SK-N-SH (cell line): Measurements from ENCODE around the gene PCDHA8. TPM values are rescaled to one million over a fixed set of nuclear protein-coding genes. Genes with fewer than 3 reads are reported as not detected.
"Not testable (repeated sequence)": the region's sequence is repeated elsewhere in the genome, so short reads cannot be mapped to it uniquely, and the experiment has no call there.

ENCODE experiments used
- CTCF ChIA-PET: fragments of 300-600, 350-600 bp; formaldehyde crosslinking; extraction: SDS; loops from one replicate; lab custom pipeline; 2021; lab: Yijun Ruan, JAX
- POLR2A ChIA-PET: fragments of 350-600 bp; sonication (Branson Sonifier 250); formaldehyde crosslinking; extraction: SDS; loops from one replicate; lab custom pipeline; 2020; ENCODE audit warnings: antibody characterized with exemption, inconsistent platforms; lab: Yijun Ruan, JAX
- DNase-seq: peaks from one replicate; pipeline ENCODE4 v3.0.0; 2012
- H2AFZ ChIP-seq: fragments of 200-600 bp; sonication (generic); 2 replicates; pipeline ENCODE4 v1.8.1; 2016; ENCODE audit warnings: antibody characterized with exemption, mild to moderate bottlenecking, low read depth
- H3F3A ChIP-seq: fragments of 200-600 bp; sonication (generic); replicated peaks from 2 replicates; pipeline ENCODE3; 2016; ENCODE audit warnings: antibody characterized with exemption, mild to moderate bottlenecking; ENCODE audit not compliant: insufficient read depth
- H3K27ac ChIP-seq, 2 experiments: fragments of 200-500 bp in 1 of 2; fragments of 200-600 bp in 1 of 2; sonication (Bioruptor generic) in 1 of 2; sonication (generic), shearing (Covaris generic) in 1 of 2; 2 replicates each; pipeline versions ENCODE4 v1.5.1 to v1.6.1; 2014 to 2016; ENCODE audit warnings: low read depth in 2 of 2, inconsistent platforms in 1 of 2, low read length in 1 of 2, mild to moderate bottlenecking in 1 of 2, mixed read lengths in 1 of 2
- H3K27me3 ChIP-seq: fragments of 200-600 bp; sonication (generic), shearing (Covaris generic); 2 replicates; pipeline ENCODE4 v1.6.1; 2016; ENCODE audit warnings: mixed run types; ENCODE audit not compliant: insufficient read depth
- H3K36me3 ChIP-seq, 2 experiments: fragments of 200-500 bp in 1 of 2; fragments of 200-600 bp in 1 of 2; sonication (Bioruptor generic) in 1 of 2; sonication (generic) in 1 of 2; replicated peaks in 1 of 2; 2 replicates each; pipeline versions ENCODE3 to v1.5.1; 2014 to 2016; ENCODE audit warnings: low read length in 1 of 2, mild to moderate bottlenecking in 1 of 2; ENCODE audit not compliant: insufficient read depth in 2 of 2, control insufficient read depth in 1 of 2
- H3K4me1 ChIP-seq, 2 experiments: fragments of 200-500 bp in 1 of 2; fragments of 200-600 bp in 1 of 2; sonication (Bioruptor generic) in 1 of 2; sonication (generic), shearing (Covaris generic) in 1 of 2; 2 replicates each; pipeline versions ENCODE4 v1.5.1 to v1.6.1; 2014 to 2016; ENCODE audit warnings: low read depth in 1 of 2, low read length in 1 of 2, mixed run types in 1 of 2; ENCODE audit not compliant: insufficient read depth in 2 of 2, control insufficient read depth in 1 of 2
- H3K4me2 ChIP-seq: fragments of 200-600 bp; sonication (generic), shearing (Covaris generic); 2 replicates; pipeline ENCODE4 v1.6.1; 2017; ENCODE audit warnings: mixed run types
- H3K4me3 ChIP-seq, 2 experiments: fragments of 200-500 bp in 1 of 2; fragments of 200-600 bp in 1 of 2; sonication (Bioruptor generic) in 1 of 2; sonication (generic), shearing (Covaris generic) in 1 of 2; 2 replicates each; pipeline versions ENCODE4 v1.5.1 to v1.8.1; 2014 to 2016; ENCODE audit warnings: low read depth in 2 of 2, inconsistent platforms in 1 of 2, low read length in 1 of 2, mild to moderate bottlenecking in 1 of 2, mixed read lengths in 1 of 2, moderate library complexity in 1 of 2
- H3K79me2 ChIP-seq: fragments of 200-600 bp; sonication (generic); 2 replicates; pipeline ENCODE4 v1.8.1; 2017; ENCODE audit warnings: mild to moderate bottlenecking; ENCODE audit not compliant: insufficient read depth
- H3K9ac ChIP-seq: fragments of 200-600 bp; sonication (generic); 2 replicates; pipeline ENCODE4 v1.6.1; 2017; ENCODE audit warnings: mixed run types
- H3K9me2 ChIP-seq: fragments of 200-600 bp; sonication (generic); 2 replicates; pipeline ENCODE4 v1.6.1; 2017; ENCODE audit warnings: mixed run types
- H3K9me3 ChIP-seq: fragments of 200-600 bp; sonication (generic); 2 replicates; pipeline ENCODE4 v1.6.1; 2017; ENCODE audit warnings: mixed run types, mild to moderate bottlenecking, moderate library complexity
- H4K20me1 ChIP-seq: fragments of 200-600 bp; sonication (generic); 2 replicates; pipeline ENCODE4 v1.6.1; 2017; ENCODE audit warnings: mild to moderate bottlenecking, mixed run types; ENCODE audit not compliant: insufficient read depth
- EZH2phosphoT487 ChIP-seq: fragments of 200-600 bp; sonication (generic); IDR thresholded peaks from 2 replicates; pipeline ENCODE4 v1.6.1; 2017; ENCODE audit warnings: low read depth, mixed run types, mild to moderate bottlenecking, antibody characterized with exemption, moderate library complexity, borderline replicate concordance
- FOXM1 ChIP-seq: IDR thresholded peaks from 2 replicates; pipeline ENCODE4 v1.4.0; 2012; ENCODE audit warnings: low read depth, mild to moderate bottlenecking
- RAD21 ChIP-seq: IDR thresholded peaks from 2 replicates; pipeline ENCODE4 v1.6.1; 2012; ENCODE audit warnings: mild to moderate bottlenecking, low read length
- SMC3 ChIP-seq: IDR thresholded peaks from 2 replicates; pipeline ENCODE4 v1.6.1; 2012; ENCODE audit warnings: low read depth, low read length, improper control_type of control experiment
- WGBS: methylation state at CpG from one replicate; pipeline ENCODE4 v1.1.6; 2017; ENCODE audit warnings: low lambda C conversion rate; 5-methylcytosine and 5-hydroxymethylcytosine counted together
- polyA plus RNA-seq, 3 experiments: library from polyadenylated mRNA; depleted of rRNA; stranded (reverse); fragments of >200 nt; gene quantifications; 2 replicates each; pipeline ENCODE4 v1.2.3, GENCODE V29; 2012
- TF ChIP-seq, protein P1 (sequence below): fragments of 200-600 bp; sonication (generic); IDR thresholded peaks from 2 replicates; pipeline ENCODE4 v1.6.1; 2017; ENCODE audit warnings: antibody characterized with exemption, mild to moderate bottlenecking, moderate library complexity

PCDHA8 gene
- polyA plus RNA-seq, 1 of the 3 experiments (the other 2 are of a cell fraction): 0.54 TPM

DNA sequence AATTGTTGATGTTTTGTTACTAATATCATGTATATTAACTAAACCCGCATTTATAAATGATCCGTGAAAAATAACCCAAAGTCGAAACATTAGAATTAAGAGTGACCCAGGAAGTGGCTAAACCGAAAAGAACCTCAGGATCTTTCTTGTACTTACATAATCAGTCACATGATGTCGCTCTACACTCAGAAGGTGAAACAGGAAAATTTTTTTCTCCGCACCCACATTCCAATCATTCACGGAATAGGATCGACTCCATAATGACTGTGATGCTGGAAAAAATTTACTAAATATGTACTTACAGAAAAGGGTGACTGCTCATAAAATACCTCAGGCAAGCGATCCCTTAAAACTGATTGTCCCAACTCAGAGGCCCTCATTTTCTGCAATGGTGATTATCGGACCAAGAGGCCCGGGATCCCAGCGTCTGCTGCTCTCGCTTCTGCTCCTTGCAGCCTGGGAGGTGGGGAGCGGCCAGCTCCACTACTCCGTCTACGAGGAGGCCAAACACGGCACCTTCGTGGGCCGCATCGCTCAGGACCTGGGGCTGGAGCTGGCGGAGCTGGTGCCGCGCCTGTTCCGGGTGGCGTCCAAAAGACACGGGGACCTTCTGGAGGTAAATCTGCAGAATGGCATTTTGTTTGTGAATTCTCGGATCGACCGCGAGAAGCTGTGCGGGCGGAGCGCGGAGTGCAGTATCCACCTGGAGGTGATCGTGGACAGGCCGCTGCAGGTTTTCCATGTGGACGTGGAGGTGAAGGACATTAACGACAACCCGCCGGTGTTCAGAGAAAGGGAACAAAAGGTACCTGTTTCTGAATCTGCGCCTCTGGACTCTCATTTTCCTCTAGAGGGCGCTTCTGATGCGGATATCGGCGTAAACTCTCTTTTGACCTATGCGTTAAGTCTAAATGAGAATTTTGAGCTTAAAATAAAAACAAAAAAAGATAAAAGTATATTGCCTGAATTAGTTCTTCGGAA, 34.4 kb downstream of the PCDHA8 start, which contains the start of gene PCDHA12:
Gene PCDHA12, plus strand, starts transcription at position 224 of the 981 bp plus-strand sequence. Its CDS starts 165 bp downstream, at position 389.
- POLR2A ChIA-PET: interaction anchor here (1.2 to 2.1 kb wide), 2 partner anchors 91 to 165 kb away, joined by 6 to 15 read pairs; partner anchors contain the start of gene PCDHAC2
- no peaks in the 10 kb centered on the region for H3K36me3 ChIP-seq
- no peaks in the 10 kb centered on the region; a peak in 2 of 4 replicates for H3K4me1 ChIP-seq
- peak within 1 kb of the TSS; percentile 56 to 64 for H3K4me3 ChIP-seq
- H3K9me2 ChIP-seq: no peaks in the 10 kb centered on the region
- no peaks in the 10 kb centered on the region for H3K9me3 ChIP-seq
- peak; percentile 70 for DNase-seq
- TF ChIP-seq RAD21: peak; percentile 84
- TF ChIP-seq, protein P1, sequence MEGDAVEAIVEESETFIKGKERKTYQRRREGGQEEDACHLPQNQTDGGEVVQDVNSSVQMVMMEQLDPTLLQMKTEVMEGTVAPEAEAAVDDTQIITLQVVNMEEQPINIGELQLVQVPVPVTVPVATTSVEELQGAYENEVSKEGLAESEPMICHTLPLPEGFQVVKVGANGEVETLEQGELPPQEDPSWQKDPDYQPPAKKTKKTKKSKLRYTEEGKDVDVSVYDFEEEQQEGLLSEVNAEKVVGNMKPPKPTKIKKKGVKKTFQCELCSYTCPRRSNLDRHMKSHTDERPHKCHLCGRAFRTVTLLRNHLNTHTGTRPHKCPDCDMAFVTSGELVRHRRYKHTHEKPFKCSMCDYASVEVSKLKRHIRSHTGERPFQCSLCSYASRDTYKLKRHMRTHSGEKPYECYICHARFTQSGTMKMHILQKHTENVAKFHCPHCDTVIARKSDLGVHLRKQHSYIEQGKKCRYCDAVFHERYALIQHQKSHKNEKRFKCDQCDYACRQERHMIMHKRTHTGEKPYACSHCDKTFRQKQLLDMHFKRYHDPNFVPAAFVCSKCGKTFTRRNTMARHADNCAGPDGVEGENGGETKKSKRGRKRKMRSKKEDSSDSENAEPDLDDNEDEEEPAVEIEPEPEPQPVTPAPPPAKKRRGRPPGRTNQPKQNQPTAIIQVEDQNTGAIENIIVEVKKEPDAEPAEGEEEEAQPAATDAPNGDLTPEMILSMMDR: peak; percentile 62
- no peak for TF ChIP-seq EZH2phosphoT487
- no peak for TF ChIP-seq FOXM1
- TF ChIP-seq SMC3: peak; percentile 54
- H3K79me2 ChIP-seq: no peaks in the 10 kb centered on the region
- WGBS: 51% methylated on average over 27 of the region's 47 CpGs
- H3K9ac ChIP-seq: peak within 1 kb of the TSS; percentile 44; the same call in 1 of the 2 replicates
- H4K20me1 ChIP-seq: no peaks in the 10 kb centered on the region
- peak within 1 kb of the TSS; percentile 78 for H2AFZ ChIP-seq
- H3K27me3 ChIP-seq: no peaks in the 10 kb centered on the region
- H3K27ac ChIP-seq: peak within 1 kb of the TSS in 1 of 2 experiments; percentile 50; a peak in 2 of 4 replicates
- H3F3A ChIP-seq: no peaks in the 10 kb centered on the region
- CTCF ChIA-PET: interaction anchor here (0.6 to 6.0 kb wide), 53 partner anchors 9 to 514 kb away, joined by 3 to 89 read pairs (median 4); partner anchors contain the start of genes PCDHA1, PCDHA8, PCDHAC1 and PCDHAC2
- H3K4me2 ChIP-seq: peak within 1 kb of the TSS; percentile 24; the same call in 1 of the 2 replicates

DNA sequence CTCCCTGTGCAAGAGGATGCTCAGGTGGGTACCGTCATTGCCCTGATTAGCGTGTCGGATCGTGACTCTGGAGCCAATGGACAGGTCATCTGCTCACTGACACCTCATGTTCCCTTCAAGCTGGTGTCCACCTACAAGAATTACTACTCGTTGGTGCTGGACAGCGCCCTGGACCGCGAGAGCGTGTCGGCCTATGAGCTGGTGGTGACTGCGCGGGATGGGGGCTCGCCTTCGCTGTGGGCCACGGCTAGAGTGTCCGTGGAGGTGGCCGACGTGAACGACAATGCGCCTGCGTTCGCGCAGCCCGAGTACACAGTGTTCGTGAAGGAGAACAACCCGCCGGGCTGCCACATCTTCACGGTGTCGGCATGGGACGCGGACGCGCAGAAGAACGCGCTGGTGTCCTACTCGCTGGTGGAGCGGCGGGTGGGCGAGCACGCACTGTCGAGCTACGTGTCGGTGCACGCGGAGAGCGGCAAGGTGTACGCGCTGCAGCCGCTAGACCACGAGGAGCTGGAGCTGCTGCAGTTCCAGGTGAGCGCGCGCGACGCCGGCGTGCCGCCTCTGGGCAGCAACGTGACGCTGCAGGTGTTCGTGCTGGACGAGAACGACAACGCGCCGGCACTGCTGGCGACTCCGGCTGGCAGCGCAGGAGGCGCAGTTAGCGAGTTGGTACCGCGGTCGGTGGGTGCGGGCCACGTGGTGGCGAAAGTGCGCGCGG, 35.7 kb downstream of the PCDHA8 start:
- POLR2A ChIA-PET, DNase-seq, H2AFZ ChIP-seq, H3K4me3 ChIP-seq, H3K79me2 ChIP-seq, H3K9ac ChIP-seq, H3K9me3 ChIP-seq, H3K27ac ChIP-seq, H4K20me1 ChIP-seq, H3K27me3 ChIP-seq, H3K9me2 ChIP-seq, H3K4me2 ChIP-seq, H3K36me3 ChIP-seq, H3K4me1 ChIP-seq, H3F3A ChIP-seq: not testable (repeated sequence)
- CTCF ChIA-PET: interaction anchor here (0.8 to 6.0 kb wide), 17 partner anchors 8 to 191 kb away, joined by 3 to 89 read pairs (median 6); partner anchors contain the start of genes PCDHA8, PCDHAC1 and PCDHAC2
- 91% methylated on average over 80 of the region's 80 CpGs for WGBS
